SH-SY5Y (cell line): ENCODE data around the gene PDE11A.

ENCODE experiments used
- GATA2 ChIP-seq: IDR thresholded peaks from 2 replicates; pipeline ENCODE4 v1.6.1; 2011; ENCODE audit warnings: mild to moderate bottlenecking, low read depth, low read length
- GATA3 ChIP-seq: IDR thresholded peaks from 2 replicates; pipeline ENCODE4 v1.6.1; 2011; ENCODE audit warnings: low read depth, mild to moderate bottlenecking, low read length, moderate library complexity

DNA sequence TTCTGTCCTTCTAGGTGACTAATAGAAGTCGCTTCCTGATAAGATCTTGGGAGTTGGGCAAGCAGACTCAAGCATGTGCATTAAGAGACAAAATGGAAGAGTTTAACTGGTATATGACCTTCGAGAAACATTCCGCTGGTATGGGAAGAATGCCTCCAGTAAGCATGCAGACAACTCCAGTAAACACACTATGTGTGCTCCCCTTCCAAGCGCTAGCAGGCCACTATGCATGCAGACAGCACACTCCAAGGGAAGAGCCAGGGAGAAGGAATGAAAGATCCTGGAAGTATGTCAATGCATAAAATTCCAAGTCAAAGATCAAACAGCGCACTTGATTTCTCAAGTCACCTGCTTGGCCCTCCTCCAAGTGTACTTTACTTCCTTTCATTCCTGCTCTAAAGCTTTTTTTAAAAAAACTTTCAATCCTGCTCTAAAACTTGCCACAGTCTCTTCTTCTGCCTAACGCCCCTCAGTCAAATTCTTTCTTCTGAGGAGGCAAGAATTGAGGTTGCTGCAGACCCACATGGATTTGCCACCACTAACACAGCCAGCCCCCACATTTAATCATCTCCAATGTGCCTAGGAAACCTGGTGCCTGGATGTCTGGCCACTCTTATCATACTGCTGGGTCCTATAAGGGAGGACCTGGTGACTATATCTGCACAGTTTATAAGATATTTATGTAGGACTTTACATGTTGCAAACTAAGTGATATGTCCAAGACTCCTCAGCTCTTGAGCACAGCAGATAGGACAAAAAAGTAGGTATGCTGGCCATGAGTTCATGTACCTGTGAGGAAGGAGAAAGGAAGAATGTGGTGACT, 239.8 kb downstream of the PDE11A start:
- no peak for TF ChIP-seq GATA3
- no peak for TF ChIP-seq GATA2
